ENCODE data around the gene CTXN2. TPM values are rescaled to one million over a fixed set of nuclear protein-coding genes. Genes with fewer than 3 reads are reported as not detected.

Gene CTXN2
- not detected for total RNA-seq

- DNase-seq (no peak), ATAC-seq (replicated peaks in 1 of 2) (no peak)
- H3K4me1 Mint-ChIP-seq (ENCODE audit: low read depth): peaks cover 8% of the 10 kb centered on the region
- peaks cover 0 to 3% of the 10 kb centered on the region in 2 donors for H3K36me3 Mint-ChIP-seq (ENCODE audit: insufficient read depth in 2 of 2)
- peaks cover 3% of the 10 kb centered on the region in 2 donors for H3K9me3 Mint-ChIP-seq
- H3K27ac Mint-ChIP-seq: no peak within 1 kb of the TSS
- H3K4me3 Mint-ChIP-seq: peak within 1 kb of the TSS; percentile 54 to 76
- peaks cover 33% of the 10 kb centered on the region for H3K27me3 Mint-ChIP-seq (ENCODE audit: low read depth)
Observed at GRCh38 chr15:48191574-48192225, at the start of gene CTXN2. Gene CTXN2, plus strand, starts transcription at chr15:48191665. Its CDS starts 9,636 bp downstream, at chr15:48201301.

- Mint-ChIP-seq H3K27ac (no peak overlapping the region), H3K4me1 (ENCODE audit: low read depth) (no peaks in the 10 kb centered on the region), H3K4me3 (no peak overlapping the region), H3K9me3 (no peaks in the 10 kb centered on the region), H3K36me3 (ENCODE audit: insufficient read depth in 2 of 2) (no peaks in the 10 kb centered on the region), H3K27me3 (ENCODE audit: low read depth) (no peaks in the 10 kb centered on the region)
- ATAC-seq (replicated peaks in 1 of 2) (no peak), DNase-seq (no peak)
Observed at GRCh38 chr15:48143856-48144255, 47.6 kb upstream of the CTXN2 start.

- no peaks in the 10 kb centered on the region for H3K9me3 Mint-ChIP-seq
Observed at GRCh38 chr15:48144889-48145288, 46.6 kb upstream of the CTXN2 start.

GRCh38 chr15:48145923-48146322, 45.5 kb upstream of the CTXN2 start:
- peaks cover 0 to 2% of the 10 kb centered on the region in 2 donors for H3K36me3 Mint-ChIP-seq (ENCODE audit: insufficient read depth in 2 of 2)
- H3K27me3 Mint-ChIP-seq (ENCODE audit: low read depth): no peaks in the 10 kb centered on the region
- H3K9me3 Mint-ChIP-seq: no peaks in the 10 kb centered on the region
- H3K4me3 Mint-ChIP-seq: no peak overlapping the region
- DNase-seq: no peak
- no peaks in the 10 kb centered on the region for H3K4me1 Mint-ChIP-seq (ENCODE audit: low read depth)
- no peak for ATAC-seq (replicated peaks in 1 of 2)
- H3K27ac Mint-ChIP-seq: no peak overlapping the region

More at GRCh38 chr15:48144889-48145288, 46.6 kb upstream of the CTXN2 start:
- no peak for ATAC-seq (replicated peaks in 1 of 2)
- H3K27ac Mint-ChIP-seq: no peak overlapping the region
- no peak for DNase-seq
- no peaks in the 10 kb centered on the region for H3K27me3 Mint-ChIP-seq (ENCODE audit: low read depth)
- no peak overlapping the region for H3K4me3 Mint-ChIP-seq
- peaks cover 0 to 2% of the 10 kb centered on the region in 2 donors for H3K36me3 Mint-ChIP-seq (ENCODE audit: insufficient read depth in 2 of 2)
- no peaks in the 10 kb centered on the region for H3K4me1 Mint-ChIP-seq (ENCODE audit: low read depth)

GRCh38 chr15:48147358-48147757, 44.1 kb upstream of the CTXN2 start:
- Mint-ChIP-seq H3K27ac (no peak overlapping the region), H3K4me1 (ENCODE audit: low read depth) (no peaks in the 10 kb centered on the region), H3K9me3 (no peaks in the 10 kb centered on the region), H3K36me3 (ENCODE audit: insufficient read depth in 2 of 2) (peaks cover 2 to 6% of the 10 kb centered on the region in 2 donors), H3K4me3 (no peak overlapping the region), H3K27me3 (ENCODE audit: low read depth) (no peaks in the 10 kb centered on the region)
- ATAC-seq (replicated peaks in 1 of 2) (no peak), DNase-seq (no peak)

GRCh38 chr15:48149858-48150257, 41.6 kb upstream of the CTXN2 start:
- DNase-seq: no peak

GRCh38 chr15:48153526-48153925, 37.9 kb upstream of the CTXN2 start:
- Mint-ChIP-seq H3K4me3 (no peak overlapping the region), H3K9me3 (no peaks in the 10 kb centered on the region), H3K36me3 (ENCODE audit: insufficient read depth in 2 of 2) (peaks cover 2 to 9% of the 10 kb centered on the region in 2 donors), H3K4me1 (ENCODE audit: low read depth) (no peaks in the 10 kb centered on the region), H3K27me3 (ENCODE audit: low read depth) (no peaks in the 10 kb centered on the region), H3K27ac (no peak overlapping the region)
- DNase-seq: no peak
- ATAC-seq (replicated peaks in 1 of 2): no peak

More at GRCh38 chr15:48149858-48150257, 41.6 kb upstream of the CTXN2 start:
- Mint-ChIP-seq H3K4me1 (ENCODE audit: low read depth) (no peaks in the 10 kb centered on the region), H3K27ac (no peak overlapping the region), H3K27me3 (ENCODE audit: low read depth) (no peaks in the 10 kb centered on the region), H3K9me3 (no peaks in the 10 kb centered on the region), H3K36me3 (ENCODE audit: insufficient read depth in 2 of 2) (peaks cover 2 to 9% of the 10 kb centered on the region in 2 donors), H3K4me3 (no peak overlapping the region)
- no peak for ATAC-seq (replicated peaks in 1 of 2)

- no peak overlapping the region for H3K4me3 Mint-ChIP-seq
- H3K27ac Mint-ChIP-seq: no peak overlapping the region
- peaks cover 5 to 18% of the 10 kb centered on the region in 2 donors for H3K36me3 Mint-ChIP-seq (ENCODE audit: insufficient read depth in 2 of 2)
- no peaks in the 10 kb centered on the region for H3K4me1 Mint-ChIP-seq (ENCODE audit: low read depth)
- DNase-seq (no peak), ATAC-seq (replicated peaks in 1 of 2) (no peak)
- H3K9me3 Mint-ChIP-seq: peaks cover 3 to 4% of the 10 kb centered on the region in 2 donors
- no peaks in the 10 kb centered on the region for H3K27me3 Mint-ChIP-seq (ENCODE audit: low read depth)
Observed at GRCh38 chr15:48168616-48169015, 22.8 kb upstream of the CTXN2 start.

GRCh38 chr15:48170981-48171380, 20.5 kb upstream of the CTXN2 start:
- Mint-ChIP-seq H3K4me3 (no peak overlapping the region), H3K36me3 (ENCODE audit: insufficient read depth in 2 of 2) (peaks cover 3 to 16% of the 10 kb centered on the region in 2 donors), H3K27me3 (ENCODE audit: low read depth) (no peaks in the 10 kb centered on the region), H3K4me1 (ENCODE audit: low read depth) (peaks cover 13% of the 10 kb centered on the region), H3K27ac (no peak overlapping the region), H3K9me3 (peaks cover 3 to 4% of the 10 kb centered on the region in 2 donors)
- ATAC-seq (replicated peaks in 1 of 2) (no peak), DNase-seq (no peak)

GRCh38 chr15:48175126-48175525, 16.3 kb upstream of the CTXN2 start:
- H3K36me3 Mint-ChIP-seq (ENCODE audit: insufficient read depth in 2 of 2): peaks cover 5 to 12% of the 10 kb centered on the region in 2 donors
- ATAC-seq (replicated peaks in 1 of 2) (peak; percentile 27 to 31), DNase-seq (no peak)
- no peaks in the 10 kb centered on the region for H3K27me3 Mint-ChIP-seq (ENCODE audit: low read depth)
- no peak overlapping the region for H3K4me3 Mint-ChIP-seq
- peaks cover 23% of the 10 kb centered on the region for H3K4me1 Mint-ChIP-seq (ENCODE audit: low read depth)
- peaks cover 3 to 4% of the 10 kb centered on the region in 2 donors for H3K9me3 Mint-ChIP-seq
- H3K27ac Mint-ChIP-seq: no peak overlapping the region

- Mint-ChIP-seq H3K4me3 (no peak overlapping the region), H3K27me3 (ENCODE audit: low read depth) (peaks cover 9% of the 10 kb centered on the region), H3K9me3 (peaks cover 3 to 4% of the 10 kb centered on the region in 2 donors), H3K4me1 (ENCODE audit: low read depth) (peaks cover 23% of the 10 kb centered on the region), H3K27ac (no peak overlapping the region), H3K36me3 (ENCODE audit: insufficient read depth in 2 of 2) (peaks cover 5 to 12% of the 10 kb centered on the region in 2 donors)
- DNase-seq (no peak), ATAC-seq (replicated peaks in 1 of 2) (no peak)
Observed at GRCh38 chr15:48176112-48176511, 15.4 kb upstream of the CTXN2 start.

GRCh38 chr15:48176957-48177356, 14.5 kb upstream of the CTXN2 start:
- Mint-ChIP-seq H3K27me3 (ENCODE audit: low read depth) (peaks cover 17% of the 10 kb centered on the region), H3K4me1 (ENCODE audit: low read depth) (peaks cover 23% of the 10 kb centered on the region), H3K27ac (peak overlapping the region; percentile 90), H3K36me3 (ENCODE audit: insufficient read depth in 2 of 2) (peaks cover 5 to 12% of the 10 kb centered on the region in 2 donors), H3K4me3 (peak overlapping the region; percentile 84 to 95), H3K9me3 (peaks cover 3 to 4% of the 10 kb centered on the region in 2 donors)
- ATAC-seq (replicated peaks in 1 of 2): no peak
- DNase-seq: no peak

- peaks cover 21% of the 10 kb centered on the region for H3K27me3 Mint-ChIP-seq (ENCODE audit: low read depth)
- peaks cover 2 to 3% of the 10 kb centered on the region in 2 donors for H3K9me3 Mint-ChIP-seq
- ATAC-seq (replicated peaks in 1 of 2) (peak; percentile 67 to 74), DNase-seq (no peak)
- H3K27ac Mint-ChIP-seq: peak overlapping the region; percentile 90
- peaks cover 23% of the 10 kb centered on the region for H3K4me1 Mint-ChIP-seq (ENCODE audit: low read depth)
- peak overlapping the region; percentile 84 to 95 for H3K4me3 Mint-ChIP-seq
- H3K36me3 Mint-ChIP-seq (ENCODE audit: insufficient read depth in 2 of 2): peaks cover 5 to 10% of the 10 kb centered on the region in 2 donors
Observed at GRCh38 chr15:48177383-48177765, 14.1 kb upstream of the CTXN2 start.

Data from activated T-cell treated with anti-CD3 and anti-CD28 coated beads, Interleukin-2, amount 50 U/mL, for 72 hours (primary cell).